HepG2 (cell line): ENCODE results near the gene UAP1. TPM values are rescaled to one million over a fixed set of nuclear protein-coding genes. Genes with fewer than 3 reads are reported as not detected.

Experiments
- ATAC-seq: fragments of 200-7000 bp; cut with Tn5 transposase; 3 replicates; pipeline ENCODE4 v1.9.1; 2020; ENCODE audit warnings: mild to moderate bottlenecking, moderate library complexity
- BruUV-seq: library from RNA; stranded (reverse); fragments of 400-500 nt; replicated peaks from 2 replicates; lab custom pipeline; 2021; lab: Mats Ljungman, UMichigan
- CTCF ChIA-PET: fragments of 300-600 bp; formaldehyde crosslinking; extraction: SDS; loops from one replicate; lab custom pipeline; 2021; ENCODE audit warnings: low total read pairs, inconsistent platforms, low intra/inter-chr PET ratio; lab: Yijun Ruan, JAX
- POLR2A ChIA-PET: fragments of 350-600 bp; sonication (Branson Sonifier 250); formaldehyde crosslinking; loops from one replicate; lab custom pipeline; 2020; ENCODE audit warnings: antibody characterized with exemption, inconsistent platforms; lab: Yijun Ruan, JAX
- DNase-seq: peaks from one replicate; pipeline ENCODE4 v3.0.0-alpha.2; 2015; ENCODE audit warnings: low spot score
- FAIRE-seq: peaks from 3 replicates; lab custom pipeline; 2011; peaks lifted over from hg19 to GRCh38; lab: Jason Lieb, UNC
- H2AFZ ChIP-seq: one replicate; pipeline ENCODE4 v1.6.1; 2011; ENCODE audit warnings: low read length, inconsistent platforms
- H3K27ac ChIP-seq: fragments of 300-600 bp; 3 replicates; pipeline ENCODE4 v1.8.0; 2011; ENCODE audit warnings: mixed run types, mild to moderate bottlenecking, mixed read lengths, low read length, inconsistent platforms; ENCODE audit not compliant: insufficient read depth; ENCODE audit errors: extremely low read length
- H3K27me3 ChIP-seq, 2 experiments: fragments of 200-600 bp in 1 of 2; 2 replicates in 1 of 2; 3 replicates in 1 of 2; pipeline versions ENCODE4 v1.6.0 to v1.8.0; 2011; ENCODE audit warnings: low read length in 2 of 2, mild to moderate bottlenecking in 2 of 2, moderate library complexity in 2 of 2, inconsistent platforms in 1 of 2; ENCODE audit not compliant: insufficient read depth in 2 of 2, control insufficient read depth in 1 of 2
- H3K36me3 ChIP-seq, 2 experiments: fragments of 200-600 bp in 1 of 2; replicated peaks in 1 of 2; 2 replicates in 1 of 2; 3 replicates in 1 of 2; pipeline versions ENCODE4 v1.5.1 to v1.8.0; 2011; ENCODE audit warnings: low read length in 2 of 2, inconsistent platforms in 1 of 2; ENCODE audit not compliant: insufficient read depth in 2 of 2, control insufficient read depth in 1 of 2
- H3K4me1 ChIP-seq: 2 replicates; pipeline ENCODE4 v1.5.1; 2012; ENCODE audit warnings: low read length, inconsistent platforms; ENCODE audit not compliant: insufficient read depth
- H3K4me2 ChIP-seq: 2 replicates; pipeline ENCODE4 v1.6.0; 2011; ENCODE audit warnings: low read depth, low read length, inconsistent platforms
- H3K4me3 ChIP-seq, 3 experiments: fragments of 200-600 bp in 1 of 3; sonication (generic), shearing (Covaris generic) in 1 of 3; replicated peaks in 1 of 3; 2 replicates each; pipeline ENCODE4 v1.5.1; 2011 to 2016; ENCODE audit warnings: low read length in 3 of 3, inconsistent platforms in 2 of 3, low read depth in 2 of 3, mild to moderate bottlenecking in 2 of 3, control low read depth in 1 of 3, mixed read lengths in 1 of 3; ENCODE audit not compliant: insufficient read depth in 1 of 3
- H3K79me2 ChIP-seq: one replicate; pipeline ENCODE4 v1.6.1; 2011; ENCODE audit warnings: low read length, inconsistent platforms; ENCODE audit not compliant: insufficient read depth
- H3K9ac ChIP-seq: 2 replicates; pipeline ENCODE4 v1.6.0; 2011; ENCODE audit warnings: mild to moderate bottlenecking, low read depth, low read length, inconsistent platforms; ENCODE audit not compliant: insufficient read depth
- H3K9me3 ChIP-seq: 2 replicates; pipeline ENCODE4 v1.5.1; 2012; ENCODE audit warnings: mild to moderate bottlenecking, low read length
- H4K20me1 ChIP-seq: 2 replicates; pipeline ENCODE4 v1.6.0; 2011; ENCODE audit warnings: inconsistent platforms, mild to moderate bottlenecking, low read length, moderate library complexity; ENCODE audit not compliant: insufficient read depth
- BRD4 ChIP-seq: sonication (generic); formaldehyde crosslinking; IDR thresholded peaks from 2 replicates; pipeline ENCODE4 v1.4.0; 2020; ENCODE audit warnings: missing genetic modification reagents
- FOSL2 ChIP-seq: sonication (generic); formaldehyde crosslinking; IDR thresholded peaks from 2 replicates; pipeline ENCODE4 v1.4.0; 2020; ENCODE audit warnings: missing genetic modification reagents
- HHEX ChIP-seq: IDR thresholded peaks from 2 replicates; pipeline ENCODE4 v1.6.1; 2016; ENCODE audit warnings: control low read depth
- PHF21A ChIP-seq: sonication (generic); formaldehyde crosslinking; IDR thresholded peaks from 2 replicates; pipeline ENCODE4 v1.5.0; 2020; ENCODE audit warnings: mild to moderate bottlenecking, missing genetic modification reagents
- RBM22 ChIP-seq: fragments of 200-400 bp; formaldehyde crosslinking; optimal IDR thresholded peaks from 2 replicates; pipeline ENCODE3; 2017; ENCODE audit warnings: mild to moderate bottlenecking, low read length, moderate library complexity
- SP1 ChIP-seq, 2 experiments: fragments of 450-650 bp in 1 of 2; sonication (generic) in 1 of 2; formaldehyde crosslinking in 1 of 2; IDR thresholded peaks; 2 replicates each; pipeline versions ENCODE4 v1.4.0 to v1.6.1; 2016 to 2020; ENCODE audit warnings: missing genetic modification reagents in 1 of 2
- TCF12 ChIP-seq, 2 experiments: fragments of 450-650 bp in 1 of 2; sonication (generic) in 1 of 2; formaldehyde crosslinking in 1 of 2; IDR thresholded peaks; 2 replicates each; pipeline versions ENCODE4 v1.6.1 to v1.8.0; 2017 to 2022; ENCODE audit warnings: antibody characterized with exemption in 1 of 2, mild to moderate bottlenecking in 1 of 2, missing genetic modification reagents in 1 of 2, moderate library complexity in 1 of 2
- TEAD2 ChIP-seq: sonication (generic); formaldehyde crosslinking; IDR thresholded peaks from 2 replicates; pipeline ENCODE4 v1.9.0; 2021; ENCODE audit warnings: missing genetic modification reagents
- ZFP36 ChIP-seq: fragments of 150-350 bp; IDR thresholded peaks from 2 replicates; pipeline ENCODE4 v1.6.1; 2018; ENCODE audit warnings: borderline replicate concordance, low read length, low read depth; ENCODE audit not compliant: partially characterized antibody
- ZMAT3 ChIP-seq: sonication (generic); formaldehyde crosslinking; conservative IDR thresholded peaks from 2 replicates; pipeline ENCODE4 v1.7.0; 2021; ENCODE audit warnings: missing genetic modification reagents
- ZNF460 ChIP-seq: sonication (generic); formaldehyde crosslinking; IDR thresholded peaks from 2 replicates; pipeline ENCODE4 v1.5.1; 2020; ENCODE audit warnings: missing genetic modification reagents, mild to moderate bottlenecking, borderline replicate concordance
- ZNF605 ChIP-seq: sonication (generic); formaldehyde crosslinking; IDR thresholded peaks from 2 replicates; pipeline ENCODE4 v1.8.0; 2022; ENCODE audit warnings: mild to moderate bottlenecking, missing genetic modification reagents
- ZNF766 ChIP-seq: sonication (generic); formaldehyde crosslinking; IDR thresholded peaks from 2 replicates; pipeline ENCODE4 v1.5.0; 2020; ENCODE audit warnings: missing genetic modification reagents, borderline replicate concordance
- ZNF878 ChIP-seq: sonication (generic); formaldehyde crosslinking; IDR thresholded peaks from 2 replicates; pipeline ENCODE4 v1.8.1; 2023; ENCODE audit warnings: mild to moderate bottlenecking, missing genetic modification reagents, moderate library complexity
- WGBS: methylation state at CpG from one replicate; pipeline ENCODE4 v1.1.6; 2017; ENCODE audit warnings: low lambda C conversion rate; 5-methylcytosine and 5-hydroxymethylcytosine counted together
- in situ Hi-C: cut with HindIII; loops from 2 replicates; pipeline ENCODE4 v1.10.0; 2017; ENCODE audit warnings: low pct_unique_long_range_greater_than_20kb; ENCODE audit not compliant: extremely low pct_ligation_motif_present
- intact Hi-C: fragments of 100-400 bp; cut with micrococcal nuclease; formaldehyde crosslinking; loops from one replicate; pipeline ENCODE4 v1.10.0; 2022; ENCODE audit not compliant: unreplicated experiment
- polyA plus RNA-seq, 8 experiments: library from polyadenylated mRNA; depleted of rRNA in 3 of 8; stranded (reverse) in 7 of 8; unstranded in 1 of 8; fragments of >200 nt; fragmentation: Illumina TruSeq in 4 of 8; extraction: Trizol in 4 of 8; gene quantifications; 2 replicates each; pipeline versions ENCODE4 v1.2.1 to v1.2.3, GENCODE V29; 2011 to 2016; ENCODE audit warnings: low read depth in 4 of 8, missing spikeins in 1 of 8, mixed read lengths in 1 of 8; ENCODE audit not compliant: insufficient read depth in 1 of 8
- total RNA-seq, 5 experiments: library from RNA; depleted of rRNA; stranded (reverse); fragments of >200 nt; fragmentation: Illumina TruSeq; extraction: Trizol; gene quantifications; 2 replicates each; pipeline ENCODE4 v1.2.3, GENCODE V29; 2016; ENCODE audit warnings: low read depth in 1 of 5
- TF ChIP-seq, protein P1 (sequence below): sonication (generic); formaldehyde crosslinking; IDR thresholded peaks from 2 replicates; pipeline ENCODE4 v1.5.0; 2020; ENCODE audit warnings: mild to moderate bottlenecking, missing genetic modification reagents, borderline replicate concordance
- TF ChIP-seq, protein P2 (sequence below): sonication (generic); formaldehyde crosslinking; IDR thresholded peaks from 2 replicates; pipeline ENCODE4 v1.4.0; 2020; ENCODE audit warnings: low read depth, mild to moderate bottlenecking, missing genetic modification reagents

Gene UAP1
- total and polyA plus RNA-seq, 2 of the 13 experiments (the other 11 are each of a cell fraction or from before 2014, with no cell fraction given) = 48.4 to 117 TPM

DNA sequence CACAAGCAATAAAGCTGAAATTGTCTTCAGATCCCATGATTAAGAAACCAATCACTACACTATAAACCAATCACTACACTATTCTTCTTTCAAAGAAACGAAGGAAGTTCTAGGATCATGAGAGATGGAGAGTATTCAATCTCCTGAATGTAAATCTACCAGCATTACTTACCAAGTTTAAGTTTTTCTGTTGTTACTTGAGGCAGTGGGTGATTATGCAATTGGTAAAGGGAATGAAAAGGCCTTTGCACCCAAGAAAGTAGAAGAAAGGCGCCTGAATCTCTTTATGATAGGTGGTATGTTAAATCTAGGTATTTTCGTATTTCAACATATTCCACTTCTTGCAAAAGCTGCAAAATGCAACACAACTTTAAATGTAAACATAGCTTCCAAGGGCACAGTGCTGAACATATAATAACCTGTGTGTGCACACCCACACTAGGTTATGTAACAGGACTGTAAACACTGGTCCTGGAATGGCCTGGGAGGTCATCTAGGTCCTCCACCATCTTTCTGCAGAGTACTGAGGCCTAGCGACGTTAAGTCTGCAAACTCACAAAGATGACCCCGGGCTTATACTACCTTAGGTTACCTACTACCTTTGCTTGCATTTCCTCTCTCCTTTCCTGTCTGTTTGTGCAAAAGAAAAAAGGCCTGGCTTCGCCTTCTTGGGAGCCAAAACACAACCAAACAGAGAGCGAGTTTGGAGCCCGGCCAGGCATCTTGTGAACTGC is 1.1 kb upstream of the UAP1 start (continued):
- TF ChIP-seq ZNF460 (CRISPR knock-in tag) (no peak; the same call in 1 of the 2 replicates), ZNF878 (CRISPR knock-in tag) (peak; percentile 36; the same call in 1 of the 2 replicates), HHEX (CRISPR knock-in tag) (peak; percentile 63; the same call in 1 of the 2 replicates), PHF21A (CRISPR knock-in tag) (peak; percentile 87), SP1 (IDR thresholded peaks at IDR 0.05) (no peak), SP1 (CRISPR knock-in tag; IDR thresholded peaks at IDR 0.05) (0 out of 2 replicates have a peak, but pooled peaks have one; percentile 36), TCF12 (IDR thresholded peaks at IDR 0.05) (no peak), TCF12 (CRISPR knock-in tag; IDR thresholded peaks at IDR 0.05) (no peak), FOSL2 (CRISPR knock-in tag) (peak; percentile 69), ZMAT3 (no peak)
- TF ChIP-seq, all 625 proteins: peak for 198

DNA sequence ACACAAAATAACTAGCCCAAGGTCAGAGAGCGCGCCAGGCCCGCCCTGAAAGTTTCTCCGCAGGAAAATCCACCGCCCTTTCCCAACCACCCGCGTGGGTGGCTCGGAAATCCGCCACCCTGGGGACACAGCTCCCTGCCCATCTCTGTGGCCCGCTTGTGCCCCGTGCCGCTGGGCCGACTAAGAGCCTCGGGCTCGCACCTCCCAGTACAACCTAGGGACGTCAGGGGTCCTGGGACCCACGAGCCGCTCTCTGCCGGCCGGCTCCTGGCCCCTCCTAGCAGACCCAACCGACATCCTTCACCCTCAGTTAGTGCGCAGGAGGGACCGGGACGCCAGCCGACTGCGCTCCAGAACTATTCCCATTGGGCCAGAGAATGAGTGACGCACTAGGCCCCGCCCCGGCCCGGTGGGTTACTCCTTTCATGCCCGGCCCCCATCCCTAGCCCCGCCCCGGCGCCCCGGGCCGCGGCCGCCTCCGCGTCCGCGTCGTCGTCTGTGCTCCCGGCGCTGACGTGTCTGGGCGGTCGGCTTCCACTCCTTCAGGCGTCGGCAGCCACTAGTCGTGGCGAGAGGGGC is 396 bp upstream of the UAP1 start:
- intact Hi-C loops = loop anchor here (2.0 to 5.0 kb wide), 2 partner anchors 36 to 62 kb away; no protein-coding TSS in a partner anchor
- Histone ChIP-seq H3K36me3 (peaks cover 0 to 4% of the 10 kb centered on the region in 2 experiments; a peak in 1 of 5 replicates), H3K9me3 (no peaks in the 10 kb centered on the region), H4K20me1 (peaks cover 11% of the 10 kb centered on the region; the same call in 1 of the 2 replicates), H3K27me3 (no peaks in the 10 kb centered on the region; a peak in 1 of 5 replicates), H3K9ac (peak overlapping the region; percentile 97), H3K79me2 (peaks cover 45% of the 10 kb centered on the region), H3K27ac (peak overlapping the region; percentile 95), H3K4me1 (peaks cover 43% of the 10 kb centered on the region), H3K4me3 (peak overlapping the region; percentile 79 to 100 (median 96)), H3K4me2 (peak overlapping the region; percentile 84), H2AFZ (no peak overlapping the region)
- no TSS peak for BruUV-seq
- ChIA-PET CTCF (no interaction called here), POLR2A (interaction anchor here (1.0 to 1.5 kb wide), 2 partner anchors 12 to 35 kb away, joined by 3 to 9 read pairs; no protein-coding TSS in a partner anchor)
- DNase-seq (peak; percentile 93), FAIRE-seq (no peak), ATAC-seq (peak; percentile 94)
- 2% methylated on average over 10 of the region's 53 CpGs for WGBS
- in situ Hi-C loops = no loop called here
- TF ChIP-seq BRD4 (CRISPR knock-in tag) (no peak), ZNF605 (CRISPR knock-in tag) (peak; percentile 89), ZFP36 (no peak), RBM22 (no peak), TEAD2 (CRISPR knock-in tag) (no peak), ZNF766 (CRISPR knock-in tag) (no peak)
- TF ChIP-seq, protein P1, sequence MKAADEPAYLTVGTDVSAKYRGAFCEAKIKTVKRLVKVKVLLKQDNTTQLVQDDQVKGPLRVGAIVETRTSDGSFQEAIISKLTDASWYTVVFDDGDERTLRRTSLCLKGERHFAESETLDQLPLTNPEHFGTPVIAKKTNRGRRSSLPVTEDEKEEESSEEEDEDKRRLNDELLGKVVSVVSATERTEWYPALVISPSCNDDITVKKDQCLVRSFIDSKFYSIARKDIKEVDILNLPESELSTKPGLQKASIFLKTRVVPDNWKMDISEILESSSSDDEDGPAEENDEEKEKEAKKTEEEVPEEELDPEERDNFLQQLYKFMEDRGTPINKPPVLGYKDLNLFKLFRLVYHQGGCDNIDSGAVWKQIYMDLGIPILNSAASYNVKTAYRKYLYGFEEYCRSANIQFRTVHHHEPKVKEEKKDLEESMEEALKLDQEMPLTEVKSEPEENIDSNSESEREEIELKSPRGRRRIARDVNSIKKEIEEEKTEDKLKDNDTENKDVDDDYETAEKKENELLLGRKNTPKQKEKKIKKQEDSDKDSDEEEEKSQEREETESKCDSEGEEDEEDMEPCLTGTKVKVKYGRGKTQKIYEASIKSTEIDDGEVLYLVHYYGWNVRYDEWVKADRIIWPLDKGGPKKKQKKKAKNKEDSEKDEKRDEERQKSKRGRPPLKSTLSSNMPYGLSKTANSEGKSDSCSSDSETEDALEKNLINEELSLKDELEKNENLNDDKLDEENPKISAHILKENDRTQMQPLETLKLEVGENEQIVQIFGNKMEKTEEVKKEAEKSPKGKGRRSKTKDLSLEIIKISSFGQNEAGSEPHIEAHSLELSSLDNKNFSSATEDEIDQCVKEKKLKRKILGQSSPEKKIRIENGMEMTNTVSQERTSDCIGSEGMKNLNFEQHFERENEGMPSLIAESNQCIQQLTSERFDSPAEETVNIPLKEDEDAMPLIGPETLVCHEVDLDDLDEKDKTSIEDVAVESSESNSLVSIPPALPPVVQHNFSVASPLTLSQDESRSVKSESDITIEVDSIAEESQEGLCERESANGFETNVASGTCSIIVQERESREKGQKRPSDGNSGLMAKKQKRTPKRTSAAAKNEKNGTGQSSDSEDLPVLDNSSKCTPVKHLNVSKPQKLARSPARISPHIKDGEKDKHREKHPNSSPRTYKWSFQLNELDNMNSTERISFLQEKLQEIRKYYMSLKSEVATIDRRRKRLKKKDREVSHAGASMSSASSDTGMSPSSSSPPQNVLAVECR (CRISPR knock-in tag) = no peak; the same call in 1 of the 2 replicates
- TF ChIP-seq, protein P2, sequence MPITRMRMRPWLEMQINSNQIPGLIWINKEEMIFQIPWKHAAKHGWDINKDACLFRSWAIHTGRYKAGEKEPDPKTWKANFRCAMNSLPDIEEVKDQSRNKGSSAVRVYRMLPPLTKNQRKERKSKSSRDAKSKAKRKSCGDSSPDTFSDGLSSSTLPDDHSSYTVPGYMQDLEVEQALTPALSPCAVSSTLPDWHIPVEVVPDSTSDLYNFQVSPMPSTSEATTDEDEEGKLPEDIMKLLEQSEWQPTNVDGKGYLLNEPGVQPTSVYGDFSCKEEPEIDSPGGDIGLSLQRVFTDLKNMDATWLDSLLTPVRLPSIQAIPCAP = no peak
